H9 (cell line): ENCODE data around the gene TOGARAM2. TPM values are rescaled to one million over a fixed set of nuclear protein-coding genes. Genes with fewer than 3 reads are reported as not detected.

Source experiments
- DNase-seq: peaks from one replicate; pipeline ENCODE4 v3.0.0-alpha.2; 2017
- H2AFZ ChIP-seq: one replicate; pipeline ENCODE4 v1.6.1; 2013; ENCODE audit warnings: mild to moderate bottlenecking, low read length, control low read depth, moderate library complexity
- H2AK5ac ChIP-seq: 2 replicates; pipeline ENCODE4 v1.6.1; 2013; ENCODE audit warnings: low read length, control low read depth, mixed read lengths; ENCODE audit not compliant: insufficient read length
- H2BK120ac ChIP-seq: one replicate; pipeline ENCODE4 v1.6.1; 2013; ENCODE audit warnings: low read depth, mild to moderate bottlenecking, low read length, control low read depth, inconsistent platforms; ENCODE audit not compliant: poor library complexity, severe bottlenecking
- H2BK12ac ChIP-seq: 2 replicates; pipeline ENCODE4 v1.6.1; 2013; ENCODE audit warnings: low read length, control low read depth, mixed read lengths, low read depth; ENCODE audit not compliant: insufficient read length
- H2BK15ac ChIP-seq: 2 replicates; pipeline ENCODE4 v1.6.1; 2013; ENCODE audit warnings: low read depth, low read length, control low read depth
- H2BK20ac ChIP-seq: one replicate; pipeline ENCODE4 v1.6.1; 2013; ENCODE audit warnings: low read depth, mild to moderate bottlenecking, low read length, control low read depth, inconsistent platforms; ENCODE audit not compliant: poor library complexity, severe bottlenecking
- H2BK5ac ChIP-seq: 2 replicates; pipeline ENCODE4 v1.6.1; 2013; ENCODE audit warnings: low read length, control low read depth, mixed read lengths; ENCODE audit not compliant: insufficient read length
- H3K14ac ChIP-seq: 2 replicates; pipeline ENCODE4 v1.6.1; 2013; ENCODE audit warnings: low read length, control low read depth; ENCODE audit not compliant: insufficient read depth
- H3K18ac ChIP-seq: 2 replicates; pipeline ENCODE4 v1.6.1; 2013; ENCODE audit warnings: low read depth, mild to moderate bottlenecking, mixed read lengths, low read length, control low read depth; ENCODE audit not compliant: insufficient read length
- H3K23ac ChIP-seq: 2 replicates; pipeline ENCODE4 v1.6.1; 2013; ENCODE audit warnings: low read length, control low read depth, mixed read lengths, low read depth; ENCODE audit not compliant: insufficient read length
- H3K23me2 ChIP-seq: 2 replicates; pipeline ENCODE4 v1.6.1; 2013; ENCODE audit warnings: low read depth, mild to moderate bottlenecking, mixed read lengths, low read length, control low read depth; ENCODE audit not compliant: insufficient read length, poor library complexity, severe bottlenecking
- H3K27ac ChIP-seq: 2 replicates; pipeline ENCODE4 v1.5.1; 2013; ENCODE audit warnings: low read length, control low read depth, mixed read lengths, low read depth; ENCODE audit not compliant: insufficient read length
- H3K27me3 ChIP-seq: 2 replicates; pipeline ENCODE4 v1.6.1; 2013; ENCODE audit warnings: low read length, control low read depth, inconsistent platforms; ENCODE audit not compliant: insufficient read depth
- H3K4ac ChIP-seq: 2 replicates; pipeline ENCODE4 v1.6.1; 2013; ENCODE audit warnings: low read depth, mild to moderate bottlenecking, control low read depth, inconsistent platforms, low read length, moderate library complexity
- H3K4me1 ChIP-seq: 2 replicates; pipeline ENCODE4 v1.6.1; 2013; ENCODE audit warnings: low read length, control low read depth, inconsistent platforms; ENCODE audit not compliant: insufficient read depth
- H3K4me2 ChIP-seq: 2 replicates; pipeline ENCODE4 v1.6.1; 2013; ENCODE audit warnings: low read length, control low read depth, mixed read lengths; ENCODE audit not compliant: insufficient read length, insufficient read depth
- H3K56ac ChIP-seq: 2 replicates; pipeline ENCODE4 v1.6.1; 2013; ENCODE audit warnings: low read depth, mild to moderate bottlenecking, mixed read lengths, low read length, control low read depth; ENCODE audit not compliant: insufficient read length
- H3K79me1 ChIP-seq: 2 replicates; pipeline ENCODE4 v1.6.1; 2013; ENCODE audit warnings: low read depth, mild to moderate bottlenecking, moderate library complexity, low read length, control low read depth, inconsistent platforms; ENCODE audit not compliant: insufficient read depth, poor library complexity, severe bottlenecking
- H3K79me2 ChIP-seq: 2 replicates; pipeline ENCODE4 v1.6.1; 2013; ENCODE audit warnings: low read length, control low read depth, inconsistent platforms; ENCODE audit not compliant: insufficient read depth
- H3K9ac ChIP-seq: 2 replicates; pipeline ENCODE4 v1.6.1; 2013; ENCODE audit warnings: low read length, control low read depth, mixed read lengths; ENCODE audit not compliant: insufficient read length; ENCODE audit errors: extremely low read depth
- H3K9me3 ChIP-seq: one replicate; pipeline ENCODE4 v1.6.1; 2013; ENCODE audit warnings: low read depth, low read length, inconsistent platforms; ENCODE audit not compliant: control insufficient read depth
- H3T11ph ChIP-seq: one replicate; pipeline ENCODE4 v1.6.1; 2013; ENCODE audit warnings: mild to moderate bottlenecking, low read length, control low read depth, inconsistent platforms
- H4K20me1 ChIP-seq: one replicate; pipeline ENCODE4 v1.6.1; 2013; ENCODE audit not compliant: control insufficient read depth, insufficient read length, insufficient read depth
- H4K5ac ChIP-seq: 2 replicates; pipeline ENCODE4 v1.6.1; 2013; ENCODE audit warnings: low read depth, mild to moderate bottlenecking, mixed read lengths, low read length, control low read depth; ENCODE audit not compliant: insufficient read length
- H4K8ac ChIP-seq: replicated peaks from 2 replicates; pipeline ENCODE4 v1.6.1; 2013; ENCODE audit warnings: low read length, control low read depth, mixed read lengths, low read depth; ENCODE audit not compliant: insufficient read length
- H4K91ac ChIP-seq: 2 replicates; pipeline ENCODE4 v1.6.1; 2013; ENCODE audit warnings: low read depth, mild to moderate bottlenecking, moderate library complexity, mixed read lengths, low read length, control low read depth; ENCODE audit not compliant: insufficient read length
- H3K27ac Mint-ChIP-seq, 3 experiments: 2 replicates in 2 of 3; 3 replicates in 1 of 3; pipeline ENCODE4 v1.8.0; 2020 to 2021; ENCODE audit warnings: mixed read lengths in 3 of 3, mild to moderate bottlenecking in 1 of 3, moderate library complexity in 1 of 3
- H3K27me3 Mint-ChIP-seq: 2 replicates; pipeline ENCODE4 v1.8.0; 2021; ENCODE audit warnings: low read depth, mild to moderate bottlenecking, moderate library complexity, mixed read lengths
- H3K36me3 Mint-ChIP-seq, 3 experiments: 2 replicates in 2 of 3; 3 replicates in 1 of 3; pipeline ENCODE4 v1.8.0; 2020 to 2021; ENCODE audit warnings: low read depth in 3 of 3, mixed read lengths in 3 of 3; ENCODE audit not compliant: insufficient read depth in 1 of 3
- H3K4me1 Mint-ChIP-seq, 2 experiments: 2 replicates each; pipeline ENCODE4 v1.8.0; 2020; ENCODE audit warnings: mixed read lengths in 2 of 2
- H3K4me3 Mint-ChIP-seq, 2 experiments: 2 replicates in 1 of 2; 3 replicates in 1 of 2; pipeline ENCODE4 v1.8.0; 2020 to 2021; ENCODE audit warnings: mild to moderate bottlenecking in 2 of 2, mixed read lengths in 2 of 2, moderate library complexity in 1 of 2
- H3K9me3 Mint-ChIP-seq, 2 experiments: 2 replicates in 1 of 2; 3 replicates in 1 of 2; pipeline ENCODE4 v1.8.0; 2020; ENCODE audit warnings: mild to moderate bottlenecking in 2 of 2, mixed read lengths in 2 of 2, moderate library complexity in 1 of 2
- CTCF ChIP-seq: fragments of 200-600 bp; sonication (generic); conservative IDR thresholded peaks from 3 replicates; pipeline ENCODE4 v1.8.0; 2021; ENCODE audit warnings: antibody characterized with exemption, mild to moderate bottlenecking
- WGBS: extraction: QIAGEN DNeasy Blood & Tissue Kit; methylation state at CpG from one replicate; pipeline ENCODE4 v1.1.7; 2013; ENCODE audit warnings: missing lambda C conversion rate, low lambda C conversion rate, mixed read lengths; ENCODE audit not compliant: insufficient read length; ENCODE audit errors: extremely low coverage; 5-methylcytosine and 5-hydroxymethylcytosine counted together
- total RNA-seq: library from RNA; stranded (reverse); gene quantifications from 2 replicates; pipeline ENCODE4 v1.2.1, GENCODE V29; 2021

TOGARAM2 gene
- total RNA-seq, 1 experiment from 2014 or later, result 0.83 TPM

GRCh38 chr2:29051730-29052129, 70.6 kb downstream of the TOGARAM2 start:
- no peak overlapping the region for H3K27ac Mint-ChIP-seq
- Histone ChIP-seq H3K4me1 (peaks cover 4% of the 10 kb centered on the region; the same call in 1 of the 2 replicates), H3K9me3 (no peaks in the 10 kb centered on the region), H3K79me2 (no peaks in the 10 kb centered on the region), H3K4me2 (no peak overlapping the region), H2AFZ (no peak overlapping the region), H3K23me2 (no peaks in the 10 kb centered on the region), H4K5ac (no peak overlapping the region), H4K91ac (no peak overlapping the region), H2BK15ac (no peak overlapping the region), H2AK5ac (no peak overlapping the region), H2BK20ac (no peak overlapping the region), H3K79me1 (no peaks in the 10 kb centered on the region), H2BK120ac (no peak overlapping the region), H3K27me3 (no peaks in the 10 kb centered on the region), H3T11ph (no peak overlapping the region), H3K56ac (no peak overlapping the region), H2BK5ac (no peak overlapping the region), H2BK12ac (no peak overlapping the region), H3K27ac (no peak overlapping the region), H3K18ac (no peak overlapping the region), H3K4ac (no peak overlapping the region), H3K9ac (no peak overlapping the region), H4K20me1 (no peaks in the 10 kb centered on the region), H3K23ac (no peak overlapping the region), H4K8ac (no peak overlapping the region), H3K14ac (no peak overlapping the region)
- TF ChIP-seq CTCF, result no peak
- H3K36me3 Mint-ChIP-seq, result no peaks in the 10 kb centered on the region
- H3K4me1 Mint-ChIP-seq, result peaks cover 20% of the 10 kb centered on the region in 2 experiments
- H3K4me3 Mint-ChIP-seq, result no peak overlapping the region
- DNase-seq, result no peak
- H3K27me3 Mint-ChIP-seq, result peaks cover 3% of the 10 kb centered on the region
- no peaks in the 10 kb centered on the region for H3K9me3 Mint-ChIP-seq
- no CpG with 5 or more reads among the region's 12 CpGs for WGBS
